IMR-90 (cell line): ENCODE data around the gene MICAL3. TPM values are rescaled to one million over a fixed set of nuclear protein-coding genes. Genes with fewer than 3 reads are reported as not detected.
A peak's percentile ranks its signal among the peaks of the same experiment; 100 is the strongest.

Experiments
- ATAC-seq: fragments of 200-7000 bp; cut with Tn5 transposase; 2 replicates; pipeline ENCODE4 v1.9.1; 2020; ENCODE audit warnings: low read depth, mild to moderate bottlenecking, moderate library complexity
- BruUV-seq: library from RNA; stranded (reverse); fragments of 400-500 nt; replicated peaks from 2 replicates; lab custom pipeline; 2021; lab: Mats Ljungman, UMichigan
- CTCF ChIA-PET: fragments of 300-600 bp; formaldehyde crosslinking; extraction: SDS; loops from one replicate; lab custom pipeline; 2021; ENCODE audit warnings: antibody characterized with exemption; lab: Yijun Ruan, JAX
- POLR2A ChIA-PET: fragments of 300-600 bp; sonication (Branson Sonifier 250); formaldehyde crosslinking; loops from one replicate; lab custom pipeline; 2022; ENCODE audit warnings: antibody characterized with exemption; ENCODE audit not compliant: unreplicated experiment; lab: Charles Lee
- DNase-seq: peaks from one replicate; pipeline ENCODE4 v3.0.0; 2013
- H2AFZ ChIP-seq: replicated peaks from 2 replicates; pipeline ENCODE3; 2013; ENCODE audit warnings: low read length, mild to moderate bottlenecking; ENCODE audit not compliant: poor library complexity
- H2AK5ac ChIP-seq: 2 replicates; pipeline ENCODE4 v1.6.1; 2013; ENCODE audit warnings: low read depth, low read length, inconsistent platforms
- H2AK9ac ChIP-seq: replicated peaks from 2 replicates; pipeline ENCODE3; 2013; ENCODE audit warnings: mild to moderate bottlenecking, low read depth, low read length, moderate library complexity; ENCODE audit not compliant: poor library complexity
- H2BK120ac ChIP-seq: 2 replicates; pipeline ENCODE4 v1.6.1; 2013; ENCODE audit warnings: low read depth, low read length, inconsistent platforms
- H2BK15ac ChIP-seq: 3 replicates; pipeline ENCODE4 v1.6.1; 2013; ENCODE audit warnings: low read depth, low read length, inconsistent platforms
- H2BK20ac ChIP-seq: 2 replicates; pipeline ENCODE4 v1.6.1; 2013; ENCODE audit warnings: low read depth, mild to moderate bottlenecking, inconsistent platforms, low read length, moderate library complexity
- H2BK5ac ChIP-seq: 2 replicates; pipeline ENCODE4 v1.6.1; 2013; ENCODE audit warnings: mild to moderate bottlenecking, low read depth, low read length, inconsistent platforms; ENCODE audit not compliant: poor library complexity, severe bottlenecking
- H3K14ac ChIP-seq: replicated peaks from 2 replicates; pipeline ENCODE4 v1.6.1; 2013; ENCODE audit warnings: low read depth, low read length, inconsistent platforms
- H3K18ac ChIP-seq: 2 replicates; pipeline ENCODE4 v1.6.1; 2013; ENCODE audit warnings: low read depth, low read length, control low read depth
- H3K23ac ChIP-seq: 2 replicates; pipeline ENCODE4 v1.6.1; 2013; ENCODE audit warnings: low read depth, low read length, inconsistent platforms
- H3K27ac ChIP-seq: 2 replicates; pipeline ENCODE4 v1.5.1; 2013; ENCODE audit warnings: mild to moderate bottlenecking, control low read depth, low read length; ENCODE audit not compliant: insufficient read depth
- H3K27me3 ChIP-seq: 2 replicates; pipeline ENCODE4 v1.6.1; 2013; ENCODE audit warnings: low read length; ENCODE audit not compliant: control insufficient read depth, insufficient read depth
- H3K36me3 ChIP-seq: 2 replicates; pipeline ENCODE4 v1.6.1; 2013; ENCODE audit warnings: low read length, mixed read lengths; ENCODE audit not compliant: control insufficient read depth, insufficient read depth
- H3K4ac ChIP-seq: 2 replicates; pipeline ENCODE4 v1.6.1; 2013; ENCODE audit warnings: low read depth, low read length, inconsistent platforms
- H3K4me1 ChIP-seq: 2 replicates; pipeline ENCODE4 v1.6.1; 2013; ENCODE audit warnings: low read length, mixed read lengths; ENCODE audit not compliant: control insufficient read depth, insufficient read depth
- H3K4me2 ChIP-seq: 2 replicates; pipeline ENCODE4 v1.6.1; 2013; ENCODE audit warnings: low read depth, mild to moderate bottlenecking, control low read depth, low read length, moderate library complexity
- H3K4me3 ChIP-seq: 2 replicates; pipeline ENCODE4 v1.5.1; 2013; ENCODE audit warnings: low read depth, mild to moderate bottlenecking, control low read depth, low read length, moderate library complexity; ENCODE audit not compliant: insufficient read depth
- H3K56ac ChIP-seq: 2 replicates; pipeline ENCODE4 v1.6.1; 2013; ENCODE audit warnings: low read length, inconsistent platforms; ENCODE audit not compliant: insufficient read depth; ENCODE audit errors: extremely low read depth
- H3K79me1 ChIP-seq, 2 experiments: 2 replicates each; pipeline ENCODE4 v1.6.1; 2013; ENCODE audit warnings: low read length in 2 of 2, inconsistent platforms in 1 of 2, low read depth in 1 of 2
- H3K9ac ChIP-seq: 2 replicates; pipeline ENCODE4 v1.6.1; 2013; ENCODE audit warnings: low read depth, low read length, control low read depth
- H3K9me1 ChIP-seq: 2 replicates; pipeline ENCODE4 v1.6.1; 2013; ENCODE audit warnings: low read length, inconsistent platforms; ENCODE audit not compliant: insufficient read depth
- H3K9me3 ChIP-seq: 2 replicates; pipeline ENCODE4 v1.6.1; 2013; ENCODE audit warnings: low read length; ENCODE audit not compliant: control insufficient read depth, insufficient read depth
- H4K20me1 ChIP-seq: 2 replicates; pipeline ENCODE4 v1.6.1; 2013; ENCODE audit warnings: low read length, inconsistent platforms; ENCODE audit not compliant: insufficient read depth
- H4K5ac ChIP-seq: 2 replicates; pipeline ENCODE4 v1.6.1; 2013; ENCODE audit warnings: mild to moderate bottlenecking, low read depth, low read length, control low read depth
- H4K8ac ChIP-seq, 2 experiments: 2 replicates each; pipeline ENCODE4 v1.6.1; 2013; ENCODE audit warnings: low read depth in 2 of 2, low read length in 2 of 2, control low read depth in 1 of 2, inconsistent platforms in 1 of 2
- H4K91ac ChIP-seq: 2 replicates; pipeline ENCODE4 v1.6.1; 2013; ENCODE audit warnings: low read depth, low read length, inconsistent platforms; ENCODE audit not compliant: insufficient read depth
- BHLHE40 ChIP-seq: fragments of 150-350 bp; IDR thresholded peaks from 2 replicates; pipeline ENCODE4 v1.6.1; 2016; ENCODE audit warnings: mild to moderate bottlenecking, low read depth, low read length
- CEBPB ChIP-seq: IDR thresholded peaks from 2 replicates; pipeline ENCODE4 v1.6.1; 2012; ENCODE audit warnings: low read depth, low read length, improper control_type of control experiment
- CHD1 ChIP-seq: IDR thresholded peaks from 2 replicates; pipeline ENCODE4 v1.6.1; 2012; ENCODE audit warnings: low read depth, low read length, improper control_type of control experiment
- FOS ChIP-seq: fragments of 150-350 bp; IDR thresholded peaks from 2 replicates; pipeline ENCODE4 v1.6.1; 2016; ENCODE audit warnings: low read depth, low read length
- MAFK ChIP-seq: IDR thresholded peaks from 2 replicates; pipeline ENCODE4 v1.6.1; 2012; ENCODE audit warnings: low read depth, low read length, improper control_type of control experiment
- MAZ ChIP-seq: IDR thresholded peaks from 2 replicates; pipeline ENCODE4 v1.6.1; 2012; ENCODE audit warnings: low read depth, mild to moderate bottlenecking, low read length, improper control_type of control experiment, moderate library complexity, borderline replicate concordance
- MXI1 ChIP-seq: IDR thresholded peaks from 2 replicates; pipeline ENCODE4 v1.6.1; 2012; ENCODE audit warnings: low read depth, mild to moderate bottlenecking, low read length, moderate library complexity, borderline replicate concordance
- NFE2L2 ChIP-seq: fragments of 150-350 bp; IDR thresholded peaks from 2 replicates; pipeline ENCODE4 v1.6.1; 2016; ENCODE audit warnings: low read depth, mild to moderate bottlenecking, low read length
- POLR2A ChIP-seq: IDR thresholded peaks from 2 replicates; pipeline ENCODE4 v1.6.1; 2012; ENCODE audit warnings: mild to moderate bottlenecking, low read depth, low read length
- RAD21 ChIP-seq: IDR thresholded peaks from 2 replicates; pipeline ENCODE4 v1.6.1; 2012; ENCODE audit warnings: low read length, improper control_type of control experiment
- RCOR1 ChIP-seq: IDR thresholded peaks from 2 replicates; pipeline ENCODE4 v1.6.1; 2012; ENCODE audit warnings: mild to moderate bottlenecking, low read length, improper control_type of control experiment; ENCODE audit not compliant: insufficient replicate concordance
- SMC3 ChIP-seq: fragments of 150-350 bp; IDR thresholded peaks from 2 replicates; pipeline ENCODE4 v1.6.1; 2016; ENCODE audit warnings: low read depth, mild to moderate bottlenecking, antibody characterized with exemption, low read length, moderate library complexity
- WGBS, 2 experiments: methylation state at CpG; one replicate each; pipeline versions ENCODE4 v1.1.5 to v1.1.7; 2013; ENCODE audit warnings: missing lambda C conversion rate in 2 of 2; ENCODE audit not compliant: insufficient read length in 1 of 2; ENCODE audit errors: extremely low coverage in 2 of 2; 5-methylcytosine and 5-hydroxymethylcytosine counted together
- dilution Hi-C: fragments of 300-500 bp; cut with HindIII; formaldehyde crosslinking; loops from one replicate; pipeline ENCODE4 v1.14.3; 2018; ENCODE audit warnings: low sequenced_read_pairs; ENCODE audit not compliant: unreplicated experiment
- in situ Hi-C: fragments of 300-500 bp; cut with MboI; formaldehyde crosslinking; loops from 3 replicates; pipeline ENCODE4 v1.14.3; 2019; ENCODE audit warnings: low sequenced_read_pairs, inconsistent platforms, mixed read lengths
- intact Hi-C: fragments of 100-400 bp; cut with micrococcal nuclease; formaldehyde crosslinking; loops from 2 replicates; pipeline ENCODE4 v1.10.0; 2022
- polyA plus RNA-seq, 3 experiments: library from polyadenylated mRNA; depleted of rRNA; stranded (reverse); fragments of >200 nt; gene quantifications; 2 replicates each; pipeline ENCODE4 v1.2.3, GENCODE V29; 2012; ENCODE audit warnings: low replicate concordance in 1 of 3
- total RNA-seq: library from RNA; depleted of rRNA; stranded (reverse); fragments of >200 nt; gene quantifications from 2 replicates; pipeline ENCODE4 v1.2.3, GENCODE V29; 2012
- TF ChIP-seq, protein P1 (sequence below): fragments of 150-350 bp; IDR thresholded peaks from 2 replicates; pipeline ENCODE4 v1.6.1; 2017; ENCODE audit warnings: mild to moderate bottlenecking, antibody characterized with exemption, low read length, low read depth
- TF ChIP-seq, protein P2 (sequence below): fragments of 150-350 bp; IDR thresholded peaks from 2 replicates; pipeline ENCODE4 v1.6.1; 2016; ENCODE audit warnings: low read depth, mild to moderate bottlenecking, low read length, moderate library complexity, borderline replicate concordance
- TF ChIP-seq, protein P3 (sequence below): conservative IDR thresholded peaks from 2 replicates; pipeline ENCODE4 v1.5.1; 2012; ENCODE audit warnings: mild to moderate bottlenecking, low read depth, low read length, improper control_type of control experiment

Gene MICAL3
- total and polyA plus RNA-seq, 2 of the 4 experiments (the other 2 are of a cell fraction) = 17.6 to 26.8 TPM

DNA sequence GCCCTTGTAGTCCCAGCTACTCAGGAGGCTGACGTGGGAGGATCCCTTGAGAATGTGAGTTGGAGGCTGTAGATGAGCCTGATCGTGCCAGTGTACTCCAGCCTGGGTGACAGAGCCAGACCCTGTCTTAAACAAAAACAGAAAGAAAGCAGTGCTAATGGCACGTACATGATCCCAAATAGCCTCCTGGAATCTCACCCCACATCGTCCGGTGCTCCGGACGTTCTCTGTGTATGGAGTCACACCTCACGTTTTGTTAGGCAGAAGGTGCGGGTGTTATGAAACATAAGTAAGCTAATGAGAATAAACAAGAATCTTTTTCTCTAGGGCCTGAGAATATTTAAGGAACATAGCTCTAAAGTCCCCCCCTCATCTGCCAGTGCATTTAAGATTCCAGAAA is 23.7 kb upstream of the MICAL3 start:
- in situ Hi-C loops (no loop called here), dilution Hi-C loops (no loop called here), intact Hi-C loops (no loop called here)
- H2BK120ac ChIP-seq = peak overlapping the region; percentile 84
- no peaks in the 10 kb centered on the region for H4K20me1 ChIP-seq
- no peaks in the 10 kb centered on the region for H3K36me3 ChIP-seq
- H3K79me1 ChIP-seq = no peaks in the 10 kb centered on the region
- H2AFZ ChIP-seq = peak overlapping the region; percentile 92
- ChIA-PET CTCF (no interaction called here), POLR2A (no interaction called here)
- H3K4ac ChIP-seq = 0 out of 2 replicates have a peak overlapping the region, but pooled peaks have one; percentile 78
- no peak overlapping the region for H3K14ac ChIP-seq
- no TSS peak for BruUV-seq
- TF ChIP-seq CEBPB = no peak
- no peak for TF ChIP-seq MAZ
- TF ChIP-seq, protein P1, sequence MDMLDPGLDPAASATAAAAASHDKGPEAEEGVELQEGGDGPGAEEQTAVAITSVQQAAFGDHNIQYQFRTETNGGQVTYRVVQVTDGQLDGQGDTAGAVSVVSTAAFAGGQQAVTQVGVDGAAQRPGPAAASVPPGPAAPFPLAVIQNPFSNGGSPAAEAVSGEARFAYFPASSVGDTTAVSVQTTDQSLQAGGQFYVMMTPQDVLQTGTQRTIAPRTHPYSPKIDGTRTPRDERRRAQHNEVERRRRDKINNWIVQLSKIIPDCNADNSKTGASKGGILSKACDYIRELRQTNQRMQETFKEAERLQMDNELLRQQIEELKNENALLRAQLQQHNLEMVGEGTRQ = no peak
- no peak for TF ChIP-seq MXI1
- no peak for TF ChIP-seq RCOR1
- TF ChIP-seq, protein P2, sequence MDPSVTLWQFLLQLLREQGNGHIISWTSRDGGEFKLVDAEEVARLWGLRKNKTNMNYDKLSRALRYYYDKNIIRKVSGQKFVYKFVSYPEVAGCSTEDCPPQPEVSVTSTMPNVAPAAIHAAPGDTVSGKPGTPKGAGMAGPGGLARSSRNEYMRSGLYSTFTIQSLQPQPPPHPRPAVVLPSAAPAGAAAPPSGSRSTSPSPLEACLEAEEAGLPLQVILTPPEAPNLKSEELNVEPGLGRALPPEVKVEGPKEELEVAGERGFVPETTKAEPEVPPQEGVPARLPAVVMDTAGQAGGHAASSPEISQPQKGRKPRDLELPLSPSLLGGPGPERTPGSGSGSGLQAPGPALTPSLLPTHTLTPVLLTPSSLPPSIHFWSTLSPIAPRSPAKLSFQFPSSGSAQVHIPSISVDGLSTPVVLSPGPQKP = no peak
- TF ChIP-seq POLR2A = no peak
- no peak for TF ChIP-seq FOS
- TF ChIP-seq, protein P3, sequence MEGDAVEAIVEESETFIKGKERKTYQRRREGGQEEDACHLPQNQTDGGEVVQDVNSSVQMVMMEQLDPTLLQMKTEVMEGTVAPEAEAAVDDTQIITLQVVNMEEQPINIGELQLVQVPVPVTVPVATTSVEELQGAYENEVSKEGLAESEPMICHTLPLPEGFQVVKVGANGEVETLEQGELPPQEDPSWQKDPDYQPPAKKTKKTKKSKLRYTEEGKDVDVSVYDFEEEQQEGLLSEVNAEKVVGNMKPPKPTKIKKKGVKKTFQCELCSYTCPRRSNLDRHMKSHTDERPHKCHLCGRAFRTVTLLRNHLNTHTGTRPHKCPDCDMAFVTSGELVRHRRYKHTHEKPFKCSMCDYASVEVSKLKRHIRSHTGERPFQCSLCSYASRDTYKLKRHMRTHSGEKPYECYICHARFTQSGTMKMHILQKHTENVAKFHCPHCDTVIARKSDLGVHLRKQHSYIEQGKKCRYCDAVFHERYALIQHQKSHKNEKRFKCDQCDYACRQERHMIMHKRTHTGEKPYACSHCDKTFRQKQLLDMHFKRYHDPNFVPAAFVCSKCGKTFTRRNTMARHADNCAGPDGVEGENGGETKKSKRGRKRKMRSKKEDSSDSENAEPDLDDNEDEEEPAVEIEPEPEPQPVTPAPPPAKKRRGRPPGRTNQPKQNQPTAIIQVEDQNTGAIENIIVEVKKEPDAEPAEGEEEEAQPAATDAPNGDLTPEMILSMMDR = no peak
- no peak for TF ChIP-seq CHD1
- TF ChIP-seq MAFK = no peak
- TF ChIP-seq BHLHE40 = no peak
- no peak for TF ChIP-seq SMC3
- TF ChIP-seq NFE2L2 = no peak
- TF ChIP-seq RAD21 = no peak
- ATAC-seq (peak; percentile 13), DNase-seq (no peak)
- H3K23ac ChIP-seq = no peak overlapping the region; the same call in 1 of the 2 replicates
- H3K4me2 ChIP-seq = peak overlapping the region; percentile 27; the same call in 1 of the 2 replicates
- H2BK20ac ChIP-seq = peak overlapping the region; percentile 61; the same call in 1 of the 2 replicates
- no peak overlapping the region; the same call in 1 of the 2 replicates for H3K18ac ChIP-seq
- H3K9me3 ChIP-seq = no peaks in the 10 kb centered on the region
- no peak overlapping the region for H3K56ac ChIP-seq
- H3K9me1 ChIP-seq = peaks cover 12% of the 10 kb centered on the region
- no peak overlapping the region; the same call in 1 of the 2 replicates for H4K5ac ChIP-seq
- H3K4me1 ChIP-seq = peaks cover 10% of the 10 kb centered on the region
- peak overlapping the region; percentile 16 for H2BK5ac ChIP-seq
- H2AK5ac ChIP-seq = 0 out of 2 replicates have a peak overlapping the region, but pooled peaks have one; percentile 30
- H2AK9ac ChIP-seq = no peak overlapping the region
- no peak overlapping the region; a peak in 2 of 4 replicates for H4K8ac ChIP-seq
- no peak overlapping the region for H4K91ac ChIP-seq
- H3K27ac ChIP-seq = no peak overlapping the region
- H3K9ac ChIP-seq = no peak overlapping the region
- no peaks in the 10 kb centered on the region for H3K27me3 ChIP-seq
- no CpG with 5 or more reads among the region's 9 CpGs for WGBS, 2 experiments
- no peak overlapping the region for H3K4me3 ChIP-seq
- 0 out of 3 replicates have a peak overlapping the region, but pooled peaks have one; percentile 13 for H2BK15ac ChIP-seq
